GM23248 (cell line): Measurements from ENCODE around the gene ST7. TPM values are rescaled to one million over a fixed set of nuclear protein-coding genes. Genes with fewer than 3 reads are reported as not detected.

Experiments
- DNase-seq: peaks from one replicate; pipeline ENCODE4 v3.0.0-alpha.2; 2015
- H2AFZ ChIP-seq: fragments of 200-600 bp; sonication (generic); 2 replicates; pipeline ENCODE4 v1.6.1; 2016; ENCODE audit warnings: antibody characterized with exemption
- H3F3A ChIP-seq: fragments of 200-600 bp; sonication (generic); 2 replicates; pipeline ENCODE4 v1.6.1; 2016; ENCODE audit warnings: mild to moderate bottlenecking, antibody characterized with exemption, mixed run types; ENCODE audit not compliant: insufficient read depth
- H3K27ac ChIP-seq: fragments of 200-600 bp; sonication (generic); 2 replicates; pipeline ENCODE4 v1.5.1; 2016; ENCODE audit warnings: mild to moderate bottlenecking
- H3K27me3 ChIP-seq: fragments of 200-600 bp; sonication (generic); replicated peaks from 2 replicates; pipeline ENCODE4 v1.6.1; 2016; ENCODE audit warnings: mild to moderate bottlenecking; ENCODE audit not compliant: insufficient read depth
- H3K36me3 ChIP-seq: fragments of 200-600 bp; sonication (generic); 2 replicates; pipeline ENCODE4 v1.6.1; 2016; ENCODE audit warnings: low read depth, mild to moderate bottlenecking
- H3K4me1 ChIP-seq: fragments of 200-600 bp; sonication (generic); 2 replicates; pipeline ENCODE4 v1.6.1; 2016; ENCODE audit warnings: mild to moderate bottlenecking; ENCODE audit not compliant: insufficient read depth
- H3K4me2 ChIP-seq: fragments of 200-600 bp; sonication (generic); one replicate; pipeline ENCODE4 v1.6.1; 2016; ENCODE audit warnings: mild to moderate bottlenecking; ENCODE audit not compliant: unreplicated experiment
- H3K4me3 ChIP-seq: fragments of 200-600 bp; sonication (generic); 2 replicates; pipeline ENCODE4 v1.5.1; 2016; ENCODE audit warnings: mild to moderate bottlenecking
- H3K79me2 ChIP-seq: fragments of 200-600 bp; sonication (generic); 2 replicates; pipeline ENCODE4 v1.6.1; 2016; ENCODE audit warnings: mild to moderate bottlenecking; ENCODE audit not compliant: insufficient read depth
- H3K9ac ChIP-seq: fragments of 200-600 bp; sonication (generic); 2 replicates; pipeline ENCODE4 v1.6.1; 2016; ENCODE audit warnings: mild to moderate bottlenecking
- H3K9me2 ChIP-seq: fragments of 200-600 bp; sonication (generic); 2 replicates; pipeline ENCODE4 v1.6.1; 2016; ENCODE audit warnings: mixed run types, mild to moderate bottlenecking, moderate library complexity; ENCODE audit not compliant: insufficient read depth
- H3K9me3 ChIP-seq: fragments of 200-600 bp; sonication (generic); one replicate; pipeline ENCODE4 v1.6.1; 2017; ENCODE audit warnings: low read depth
- H4K20me1 ChIP-seq: fragments of 200-600 bp; sonication (generic); 2 replicates; pipeline ENCODE4 v1.6.0; 2016; ENCODE audit not compliant: insufficient read depth
- EZH2 ChIP-seq: fragments of 200-600 bp; sonication (generic); IDR thresholded peaks from 2 replicates; pipeline ENCODE4 v1.6.1; 2018; ENCODE audit warnings: antibody characterized with exemption, mild to moderate bottlenecking; ENCODE audit not compliant: insufficient read depth, poor library complexity, severe bottlenecking
- EZH2phosphoT487 ChIP-seq: fragments of 200-600 bp; sonication (generic); IDR thresholded peaks from 2 replicates; pipeline ENCODE4 v1.6.1; 2018; ENCODE audit warnings: antibody characterized with exemption, moderate library complexity, mild to moderate bottlenecking, low read depth; ENCODE audit not compliant: insufficient read depth
- WGBS, 2 experiments: methylation state at CpG; one replicate each; pipeline ENCODE4 v1.1.6; 2015 to 2017; ENCODE audit warnings: low lambda C conversion rate in 2 of 2, low coverage in 1 of 2; ENCODE audit errors: missing lambda C conversion rate in 2 of 2; 5-methylcytosine and 5-hydroxymethylcytosine counted together
- in situ Hi-C: fragments of 300-500 bp; cut with MboI; formaldehyde crosslinking; loops from 2 replicates; pipeline ENCODE4 v1.15.0; 2020
- polyA plus RNA-seq: library from polyadenylated mRNA; unstranded; fragments of >200 nt; fragmentation: Nextera tagmentation; extraction: Ambion mirVana; gene quantifications from 2 replicates; pipeline ENCODE4 v1.2.1, GENCODE V29; 2016
- total RNA-seq: library from RNA; depleted of rRNA; stranded (reverse); fragments of >200 nt; shearing (Covaris generic); gene quantifications from 2 replicates; pipeline ENCODE4 v1.2.3, GENCODE V29; 2014

ST7 gene
- total and polyA plus RNA-seq, 2 experiments from 2014 or later = 17.8 to 21.9 TPM

DNA sequence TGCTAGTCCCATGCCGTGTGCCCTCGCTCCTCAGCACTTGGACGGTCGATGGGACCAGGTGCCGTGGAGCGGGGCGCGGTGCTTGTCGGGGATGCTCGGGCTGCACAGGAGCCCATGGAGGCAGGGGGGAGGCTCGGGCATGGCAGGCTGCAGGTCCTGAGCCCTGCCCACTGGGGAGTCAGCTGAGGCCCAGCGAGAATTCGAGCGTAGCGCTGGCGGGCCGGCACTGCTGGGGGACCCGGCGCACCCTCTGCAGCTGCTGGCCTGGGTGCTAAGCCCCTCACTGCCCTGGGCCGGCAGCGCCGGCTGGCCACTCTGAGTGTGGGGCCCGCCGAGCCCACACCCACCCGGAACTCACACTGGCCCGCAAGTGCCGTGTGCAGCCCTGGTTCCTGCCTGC, 44.7 kb downstream of the ST7 start:
- H3K9ac ChIP-seq = no peak overlapping the region
- no peak for DNase-seq
- no peak overlapping the region for H3K4me2 ChIP-seq
- no peaks in the 10 kb centered on the region for H3K27me3 ChIP-seq
- no peak overlapping the region for H2AFZ ChIP-seq
- H3K36me3 ChIP-seq = no peaks in the 10 kb centered on the region
- H3K9me2 ChIP-seq = no peaks in the 10 kb centered on the region
- H4K20me1 ChIP-seq = no peaks in the 10 kb centered on the region
- H3K9me3 ChIP-seq = no peaks in the 10 kb centered on the region
- H3K27ac ChIP-seq = no peak overlapping the region
- peaks cover 7% of the 10 kb centered on the region; the same call in 1 of the 2 replicates for H3F3A ChIP-seq
- no peak for TF ChIP-seq EZH2phosphoT487
- TF ChIP-seq EZH2 = no peak
- in situ Hi-C loops = no loop called here
- 99% methylated on average over 21 to 26 of the region's 27 CpGs for WGBS, 2 experiments
- H3K79me2 ChIP-seq = peaks cover 82% of the 10 kb centered on the region
- no peak overlapping the region for H3K4me3 ChIP-seq
- no peaks in the 10 kb centered on the region; the same call in 1 of the 2 replicates for H3K4me1 ChIP-seq

DNA sequence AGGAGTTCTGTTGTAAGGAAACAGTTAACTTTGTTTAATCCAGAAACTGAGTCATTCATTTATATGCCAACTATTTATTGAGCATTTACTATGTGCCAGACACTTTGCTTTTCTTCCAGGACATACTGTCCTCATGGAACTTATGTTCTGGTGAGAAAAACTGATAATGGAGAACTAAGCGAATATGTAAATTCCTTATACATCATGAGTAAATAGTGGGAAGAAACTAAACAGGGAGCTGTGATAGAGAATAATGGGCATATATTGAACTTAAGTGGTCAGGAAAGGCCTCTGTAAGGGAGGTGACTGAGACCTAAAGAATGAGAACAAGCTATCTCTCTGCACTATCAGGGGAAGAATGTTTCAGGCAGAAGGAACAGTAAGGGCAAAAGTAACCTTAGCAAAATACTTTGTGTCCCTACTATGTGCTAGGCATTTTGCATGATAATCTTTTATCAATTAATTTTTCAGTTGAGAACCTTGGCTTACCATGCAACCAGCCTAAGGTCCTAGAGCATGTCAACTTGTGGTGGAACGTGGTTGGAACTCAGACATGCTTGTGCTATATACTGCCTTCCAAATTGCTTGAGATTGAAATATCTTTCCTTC, 45.4 kb downstream of the ST7 start:
- Histone ChIP-seq H3K36me3 (no peaks in the 10 kb centered on the region), H2AFZ (no peak overlapping the region), H3K9me3 (no peaks in the 10 kb centered on the region), H3F3A (peaks cover 7% of the 10 kb centered on the region; the same call in 1 of the 2 replicates), H4K20me1 (no peaks in the 10 kb centered on the region), H3K27ac (no peak overlapping the region), H3K4me1 (no peaks in the 10 kb centered on the region; the same call in 1 of the 2 replicates), H3K9ac (no peak overlapping the region), H3K79me2 (peaks cover 82% of the 10 kb centered on the region), H3K4me2 (no peak overlapping the region), H3K27me3 (no peaks in the 10 kb centered on the region), H3K4me3 (no peak overlapping the region), H3K9me2 (no peaks in the 10 kb centered on the region)
- no peak for DNase-seq
- 92 to 99% methylated on average over 2 of the region's 2 CpGs for WGBS, 2 experiments
- in situ Hi-C loops = no loop called here
- TF ChIP-seq EZH2phosphoT487 (no peak), EZH2 (no peak)

DNA sequence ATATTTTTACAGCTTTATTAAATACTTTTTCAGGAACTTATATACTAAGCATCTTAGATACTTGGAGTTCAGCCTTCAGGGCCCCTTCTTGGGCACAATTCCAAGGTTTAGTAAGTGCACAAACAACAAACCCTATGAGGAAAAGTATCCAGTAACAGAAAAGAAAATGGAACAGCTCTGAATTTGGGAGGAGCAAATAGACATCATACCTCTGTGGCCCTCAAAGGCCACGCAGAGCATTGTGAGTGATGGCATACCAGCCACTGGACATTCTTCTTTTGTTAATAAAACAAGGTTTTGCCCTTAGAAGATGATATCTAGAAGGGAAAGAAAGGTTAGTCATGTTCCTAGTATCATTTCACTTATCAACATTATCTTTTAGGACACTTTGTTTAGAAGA, 46.0 kb downstream of the ST7 start:
- Histone ChIP-seq H3K9ac (no peak overlapping the region), H3K27me3 (no peaks in the 10 kb centered on the region), H3K9me2 (no peaks in the 10 kb centered on the region), H3K9me3 (no peaks in the 10 kb centered on the region), H4K20me1 (no peaks in the 10 kb centered on the region), H3F3A (peaks cover 7% of the 10 kb centered on the region; the same call in 1 of the 2 replicates), H3K36me3 (no peaks in the 10 kb centered on the region), H3K4me3 (no peak overlapping the region), H3K4me1 (no peaks in the 10 kb centered on the region; the same call in 1 of the 2 replicates), H2AFZ (no peak overlapping the region), H3K4me2 (no peak overlapping the region), H3K27ac (no peak overlapping the region), H3K79me2 (peaks cover 83% of the 10 kb centered on the region)
- TF ChIP-seq EZH2phosphoT487 (no peak), EZH2 (no peak)
- in situ Hi-C loops = no loop called here
- DNase-seq = no peak
- 93 to 100% methylated on average over 1 of the region's 1 CpG for WGBS, 2 experiments

DNA sequence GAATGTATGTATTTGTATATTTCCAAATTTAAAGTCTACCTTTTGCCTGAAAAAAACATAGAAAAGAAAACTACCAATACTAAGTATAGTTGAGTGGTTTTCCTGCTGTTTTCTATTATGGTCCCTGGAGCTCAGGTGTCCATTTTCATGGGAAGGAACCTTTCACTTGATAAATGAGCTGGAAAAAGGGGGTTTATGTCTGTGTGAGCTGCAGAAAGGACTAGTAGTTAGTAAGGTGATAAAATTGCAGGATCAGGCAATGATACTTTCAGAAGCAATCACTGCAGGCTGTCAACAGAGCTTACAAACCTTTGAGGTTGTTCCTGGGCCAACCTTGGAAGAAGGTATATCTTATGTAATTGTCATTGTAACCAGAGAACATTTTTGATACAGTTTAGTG, 48.0 kb downstream of the ST7 start:
- no peak overlapping the region for H3K27ac ChIP-seq
- no peak for TF ChIP-seq EZH2
- TF ChIP-seq EZH2phosphoT487 = no peak
- DNase-seq = no peak
- peaks cover 81% of the 10 kb centered on the region for H3K79me2 ChIP-seq
- H3K9me2 ChIP-seq = no peaks in the 10 kb centered on the region
- H3K4me3 ChIP-seq = no peak overlapping the region
- no peak overlapping the region for H3K9ac ChIP-seq
- H3K36me3 ChIP-seq = no peaks in the 10 kb centered on the region
- peaks cover 7% of the 10 kb centered on the region; the same call in 1 of the 2 replicates for H3F3A ChIP-seq
- no peak overlapping the region for H3K4me2 ChIP-seq
- no peaks in the 10 kb centered on the region for H4K20me1 ChIP-seq
- H3K27me3 ChIP-seq = no peaks in the 10 kb centered on the region
- H2AFZ ChIP-seq = no peak overlapping the region
- in situ Hi-C loops = no loop called here
- H3K9me3 ChIP-seq = no peaks in the 10 kb centered on the region
- peaks cover 11% of the 10 kb centered on the region for H3K4me1 ChIP-seq

DNA sequence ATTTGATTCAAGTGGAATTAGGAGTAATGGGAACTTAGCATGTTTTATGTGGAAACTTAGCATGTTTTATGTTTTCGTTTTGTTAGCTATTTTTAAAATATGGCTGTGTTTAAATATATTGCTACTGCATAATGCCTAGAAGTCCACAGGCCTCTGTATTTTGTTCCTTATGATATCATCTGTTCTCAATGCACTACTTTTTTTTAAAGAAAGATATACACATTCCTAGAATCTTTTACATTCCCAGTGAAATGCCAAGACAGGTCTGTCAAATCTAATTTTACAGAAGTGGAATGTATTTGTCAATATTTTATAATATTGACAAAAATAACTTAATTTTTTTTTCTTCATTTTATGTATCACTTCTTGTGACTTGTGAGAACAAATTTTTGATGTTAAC, 51.6 kb downstream of the ST7 start:
- no peaks in the 10 kb centered on the region for H3F3A ChIP-seq
- TF ChIP-seq EZH2 (no peak), EZH2phosphoT487 (no peak)
- no peak overlapping the region for H3K27ac ChIP-seq
- in situ Hi-C loops = no loop called here
- H2AFZ ChIP-seq = no peak overlapping the region
- peak; percentile 20 for DNase-seq
- H3K9ac ChIP-seq = no peak overlapping the region
- no peak overlapping the region for H3K4me3 ChIP-seq
- H3K9me2 ChIP-seq = no peaks in the 10 kb centered on the region
- peaks cover 91% of the 10 kb centered on the region for H3K79me2 ChIP-seq
- no peaks in the 10 kb centered on the region for H4K20me1 ChIP-seq
- peak overlapping the region; percentile 38 for H3K4me2 ChIP-seq
- WGBS, 2 experiments = 91 to 94% methylated on average over 1 of the region's 1 CpG
- H3K36me3 ChIP-seq = no peaks in the 10 kb centered on the region
- H3K27me3 ChIP-seq = no peaks in the 10 kb centered on the region
- no peaks in the 10 kb centered on the region for H3K9me3 ChIP-seq
- H3K4me1 ChIP-seq = peaks cover 24% of the 10 kb centered on the region
